GM18909 (cell line): ENCODE data around the gene DLG5.

Source experiments
- ATAC-seq: cut with Tn5 transposase; IDR thresholded peaks from one replicate; pipeline ENCODE4 v1.9.1; 2021; ENCODE audit warnings: mild to moderate bottlenecking; ENCODE audit not compliant: unreplicated experiment, poor library complexity

DLG5 gene

DNA sequence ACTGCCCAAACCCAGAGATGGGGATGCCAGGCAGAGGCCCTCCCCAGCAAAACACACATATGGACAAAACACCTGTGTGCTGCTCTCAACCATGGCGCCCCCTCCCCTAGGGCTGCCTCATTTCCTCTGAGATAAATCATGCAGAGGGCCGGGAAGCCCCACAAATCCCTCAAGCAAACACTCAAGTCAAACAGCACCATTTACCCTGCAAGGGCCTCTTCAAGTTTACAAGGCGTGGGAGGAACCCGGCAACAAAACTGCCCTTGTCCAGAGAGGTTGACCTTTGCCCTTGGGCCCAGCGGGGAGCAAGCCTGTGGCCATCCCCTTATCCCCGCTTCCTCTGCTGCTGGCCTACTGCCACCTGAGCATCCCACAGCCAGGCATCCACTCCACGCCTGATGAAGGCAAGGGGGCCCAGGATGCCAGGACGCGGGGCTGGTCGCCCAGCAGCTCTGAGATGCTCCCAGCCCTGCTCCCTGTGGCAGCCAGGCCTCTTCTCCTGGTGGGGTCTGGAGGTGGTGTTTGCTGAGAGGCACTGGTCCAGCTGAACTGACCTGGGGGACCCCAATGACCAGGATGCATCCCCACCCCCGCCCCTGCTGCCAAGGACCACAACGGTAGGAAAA lies 77.4 kb downstream of the DLG5 start:
- no peak for ATAC-seq

DNA sequence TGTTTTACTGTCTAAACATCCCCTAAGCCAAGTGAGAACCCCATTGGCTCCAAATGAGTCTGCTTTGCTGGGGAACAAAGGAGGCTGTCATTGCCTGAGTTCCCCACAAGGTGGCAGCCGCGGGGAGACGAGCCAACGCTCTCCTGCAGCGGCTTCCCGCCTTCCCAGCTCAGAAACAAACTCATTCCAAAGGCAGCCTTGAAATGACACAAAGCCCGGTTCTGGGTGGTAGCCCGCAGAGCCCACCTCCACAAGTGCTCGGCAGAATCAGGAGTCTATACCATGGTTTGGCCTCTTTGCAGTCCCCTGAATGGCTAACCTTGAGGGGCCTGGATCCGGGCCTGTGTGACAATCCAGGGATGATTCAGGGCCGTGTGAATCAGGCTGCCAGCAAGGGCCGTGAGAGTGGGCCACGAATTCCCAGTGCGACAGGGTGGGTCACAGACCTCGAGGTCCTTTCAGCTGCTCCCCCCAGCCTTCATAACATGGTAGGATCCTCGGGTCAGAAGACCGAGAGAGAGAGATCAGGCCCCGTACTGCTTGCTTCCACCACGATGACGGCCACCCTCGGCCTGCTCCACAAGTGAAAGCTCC lies 79.7 kb downstream of the DLG5 start:
- ATAC-seq, result peak; percentile 77

DNA sequence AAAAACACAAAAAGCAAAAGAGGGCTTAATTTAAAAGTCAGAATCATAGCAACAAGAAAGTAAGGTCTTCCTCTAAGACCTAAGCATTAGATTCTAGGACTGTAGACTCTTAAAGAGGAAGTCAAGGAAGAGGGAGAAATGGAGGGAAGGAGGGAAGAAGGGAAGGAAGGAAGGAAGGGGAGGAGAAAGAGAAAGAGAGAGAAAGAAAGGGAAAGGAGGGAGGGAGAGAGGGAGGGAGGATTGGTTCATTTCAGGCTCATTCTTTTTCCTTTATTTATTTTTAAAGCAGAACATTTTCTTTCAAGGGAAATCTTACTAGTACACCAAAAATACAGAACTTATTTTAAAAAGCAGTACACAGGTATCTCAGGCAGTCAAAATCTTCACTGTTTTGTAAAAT lies 81.1 kb downstream of the DLG5 start:
- no peak for ATAC-seq

DNA sequence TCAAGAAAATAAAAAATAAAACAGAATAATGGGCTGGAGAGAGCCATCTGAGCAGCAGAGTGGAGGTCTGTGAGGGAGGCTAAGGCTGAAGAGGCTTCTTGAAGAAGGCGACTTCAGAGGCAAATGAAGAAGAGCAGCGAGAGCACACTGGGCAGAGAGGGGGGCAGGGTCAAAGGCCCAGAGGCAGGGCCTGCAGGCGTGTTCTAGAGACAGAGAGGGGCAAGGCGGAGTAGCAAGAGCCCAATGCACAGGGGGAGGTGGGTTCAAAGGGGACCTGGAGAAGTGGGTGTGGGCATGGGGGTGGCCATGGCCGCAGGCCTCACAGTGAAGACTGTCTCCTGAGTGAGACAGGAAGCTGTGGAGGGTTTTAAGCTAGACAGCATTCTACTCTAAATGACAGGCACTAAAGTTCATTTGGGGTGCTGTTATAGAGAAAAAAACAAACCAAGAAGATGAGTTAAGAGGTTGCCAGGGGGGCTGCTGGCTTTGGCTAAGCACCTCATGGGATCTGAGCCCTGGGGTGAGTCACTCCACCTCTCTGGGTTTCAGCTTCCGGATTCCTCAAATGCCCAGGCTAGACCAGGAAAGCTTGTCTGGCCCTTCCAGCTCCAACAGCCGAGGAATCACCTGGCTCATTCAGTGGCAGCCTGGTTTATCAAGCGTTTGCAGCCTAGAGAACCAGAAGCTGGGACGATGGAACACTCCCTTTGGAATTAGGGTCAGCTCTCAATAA lies 81.7 kb downstream of the DLG5 start:
- no peak for ATAC-seq

DNA sequence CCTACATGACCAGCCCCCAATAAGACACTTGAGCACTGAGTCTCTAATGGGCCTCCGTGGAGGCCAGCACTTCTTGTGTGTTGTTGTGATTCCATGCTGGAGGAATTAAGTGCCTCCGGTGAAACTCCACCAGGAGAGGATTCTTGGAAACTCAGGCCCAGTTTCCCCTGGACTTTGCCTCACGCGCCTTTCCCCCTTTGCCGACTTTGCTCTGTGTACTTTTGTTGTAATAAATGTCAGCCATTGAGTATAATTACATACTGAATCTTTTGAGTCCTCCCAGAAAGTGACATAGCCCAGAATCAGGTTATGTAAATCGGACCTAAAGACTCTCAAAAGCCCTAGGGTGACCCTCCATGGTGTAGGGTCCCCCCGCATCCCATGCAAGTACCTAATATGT lies 82.4 kb downstream of the DLG5 start:
- no peak for ATAC-seq

DNA sequence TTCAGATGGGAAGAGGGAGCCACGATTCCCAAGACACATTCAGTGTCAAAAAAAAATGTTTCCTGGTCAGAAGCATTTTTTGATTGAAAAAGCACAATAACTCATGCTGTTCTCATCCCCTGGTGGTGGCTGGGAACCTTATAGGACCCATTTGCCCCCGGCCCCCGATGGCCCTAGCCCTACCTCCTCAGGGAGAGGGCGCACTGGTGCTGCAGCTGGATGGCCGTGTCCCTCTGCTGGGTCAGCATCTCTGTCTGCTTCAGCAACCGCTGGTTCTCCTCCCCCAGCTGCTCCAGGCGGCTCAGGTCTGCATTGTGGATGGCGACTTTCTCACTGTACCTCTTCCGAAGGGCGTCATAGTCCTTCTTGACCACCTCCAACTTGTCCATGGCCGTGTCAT lies 83.3 kb downstream of the DLG5 start:
- ATAC-seq, result no peak

DNA sequence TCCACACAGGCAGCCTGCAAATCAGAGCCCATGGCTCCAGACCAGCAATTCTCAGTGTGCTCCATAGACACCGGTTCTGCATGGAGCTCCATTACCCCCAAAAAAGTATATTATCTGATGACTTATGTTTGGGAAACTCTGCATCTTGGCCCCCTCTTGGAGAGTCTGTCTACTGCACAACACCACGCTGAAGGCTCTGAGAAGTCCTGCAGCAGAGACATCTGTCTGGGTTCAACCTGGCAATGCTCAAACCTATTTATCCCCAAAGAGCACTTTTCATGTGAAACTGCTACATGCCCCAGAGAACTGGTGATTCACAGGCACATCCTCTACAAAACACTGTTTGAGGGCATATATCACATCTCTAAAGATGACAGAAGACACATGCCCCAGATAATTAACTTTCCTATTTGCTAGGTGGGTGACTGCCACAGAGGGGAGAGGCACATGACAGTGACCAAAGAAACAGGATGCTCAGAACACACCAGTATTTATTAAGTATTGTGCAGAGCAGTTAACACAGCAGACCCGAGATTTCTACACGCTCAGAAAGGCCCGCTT lies 83.8 kb downstream of the DLG5 start:
- no peak for ATAC-seq

DNA sequence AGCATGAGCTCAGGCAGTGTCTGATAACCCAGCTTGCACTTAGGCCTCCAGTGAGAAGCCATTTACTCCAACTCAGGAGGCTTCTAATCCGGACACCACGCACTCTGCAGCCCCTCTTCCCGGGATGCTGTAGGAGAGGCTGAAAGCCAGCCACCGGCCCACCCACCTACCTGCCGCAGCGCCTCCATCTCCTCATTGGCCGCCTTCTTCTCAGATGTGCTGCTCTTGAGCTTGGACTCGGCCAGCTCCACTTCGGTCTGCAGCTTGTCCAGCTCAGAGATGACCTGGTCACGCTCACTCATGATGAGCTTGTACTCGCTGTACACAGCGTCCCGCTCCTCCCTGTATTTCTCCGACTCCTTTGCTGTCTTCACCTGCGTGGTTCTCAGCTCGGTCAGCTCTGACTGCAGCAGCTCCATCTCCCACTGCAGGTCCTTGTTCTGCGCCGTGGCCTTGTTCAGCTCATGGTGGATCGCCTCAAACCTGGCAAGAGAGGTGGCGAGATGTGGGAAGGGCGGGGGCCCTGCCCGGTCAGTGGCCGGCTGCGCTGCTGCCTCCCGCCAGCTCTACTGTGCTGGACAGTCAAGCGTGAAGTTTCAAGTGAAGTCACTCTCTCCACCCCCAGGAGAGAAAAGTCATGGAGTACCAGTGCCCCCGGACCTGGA lies 84.7 kb downstream of the DLG5 start:
- ATAC-seq, result no peak

DNA sequence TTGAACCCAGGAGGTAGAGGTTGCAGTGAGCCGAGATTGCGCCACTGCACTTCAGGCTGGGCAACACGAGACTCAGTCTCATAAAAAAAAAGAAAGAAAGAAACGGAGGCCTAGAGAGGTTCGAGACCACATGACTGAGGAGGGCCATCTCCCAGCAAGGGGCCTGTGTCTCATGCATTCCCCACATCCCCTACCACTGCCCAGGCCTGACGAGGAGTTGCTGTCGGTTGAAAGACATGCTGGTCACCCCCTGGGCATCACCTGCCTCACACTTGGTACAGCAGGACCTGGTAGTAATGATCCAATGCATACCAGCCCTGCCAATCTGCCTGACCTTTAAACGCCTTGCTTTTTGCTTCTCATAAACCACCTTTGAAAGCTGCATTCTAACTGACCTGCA lies 85.9 kb downstream of the DLG5 start:
- ATAC-seq, result no peak

DNA sequence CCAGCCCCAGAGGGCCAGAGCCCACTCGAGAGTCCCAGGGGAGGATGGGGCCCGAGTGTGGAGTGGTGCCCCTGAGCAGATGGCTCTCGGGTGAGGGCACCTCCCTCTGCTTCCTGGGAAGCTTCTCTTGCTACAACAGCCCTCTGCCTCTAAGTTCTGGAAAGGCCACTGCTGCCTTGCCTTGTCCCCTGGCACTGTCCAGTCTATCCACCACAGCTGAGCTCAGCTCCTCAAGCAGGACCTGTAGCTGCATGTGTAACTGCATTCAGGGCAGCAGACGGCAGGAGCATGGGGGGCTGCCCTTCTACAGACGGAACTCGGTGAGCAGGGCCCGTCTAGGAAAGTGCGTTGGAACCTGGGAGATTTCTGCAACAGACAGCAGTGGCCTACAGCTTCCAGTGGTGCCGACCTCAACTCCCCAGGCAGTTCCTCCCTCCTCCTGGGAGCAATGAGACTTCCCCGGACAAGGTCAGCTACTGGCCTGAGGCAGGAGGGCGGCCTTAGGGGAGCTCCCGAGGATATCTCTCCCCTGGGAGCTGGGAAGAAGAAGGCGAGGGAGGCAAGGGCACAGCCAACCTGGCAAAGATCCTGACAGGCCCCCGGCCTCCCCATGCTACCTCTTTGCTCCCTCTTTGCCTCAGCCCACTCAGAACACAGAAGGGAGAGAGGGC lies 88.5 kb downstream of the DLG5 start:
- ATAC-seq, result no peak

DNA sequence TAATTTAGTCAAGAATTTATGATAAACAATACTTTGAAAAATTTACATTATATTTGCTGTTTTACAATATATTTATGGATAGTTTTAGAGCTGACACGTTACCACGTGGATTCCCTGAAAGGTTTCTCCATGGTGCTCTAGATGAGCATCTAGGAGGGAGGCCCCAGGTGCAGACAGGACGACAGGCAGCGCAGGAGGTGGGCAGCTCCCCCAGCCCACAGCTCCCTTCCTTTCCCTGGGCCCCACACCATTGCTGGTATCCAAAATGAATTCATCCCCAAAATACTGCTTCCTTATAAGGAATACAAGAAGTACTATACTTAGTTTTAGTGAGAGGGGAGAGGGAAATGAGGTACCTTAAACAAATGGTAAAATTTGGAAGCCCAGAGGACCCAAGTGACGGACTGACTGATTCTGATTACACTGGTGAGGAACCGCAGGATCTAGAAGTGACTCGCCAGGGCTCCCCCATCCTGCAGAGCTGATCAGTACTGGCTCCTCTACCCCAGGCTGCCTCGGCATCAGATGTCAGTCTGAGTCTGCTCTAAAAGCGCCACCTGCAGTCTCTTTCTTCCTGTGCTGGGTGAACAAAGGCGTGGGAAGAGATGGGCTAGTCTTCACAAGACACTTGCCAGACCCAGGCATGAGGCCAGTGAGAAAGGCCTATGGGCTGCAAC lies 89.2 kb downstream of the DLG5 start:
- peak; percentile 94 for ATAC-seq

DNA sequence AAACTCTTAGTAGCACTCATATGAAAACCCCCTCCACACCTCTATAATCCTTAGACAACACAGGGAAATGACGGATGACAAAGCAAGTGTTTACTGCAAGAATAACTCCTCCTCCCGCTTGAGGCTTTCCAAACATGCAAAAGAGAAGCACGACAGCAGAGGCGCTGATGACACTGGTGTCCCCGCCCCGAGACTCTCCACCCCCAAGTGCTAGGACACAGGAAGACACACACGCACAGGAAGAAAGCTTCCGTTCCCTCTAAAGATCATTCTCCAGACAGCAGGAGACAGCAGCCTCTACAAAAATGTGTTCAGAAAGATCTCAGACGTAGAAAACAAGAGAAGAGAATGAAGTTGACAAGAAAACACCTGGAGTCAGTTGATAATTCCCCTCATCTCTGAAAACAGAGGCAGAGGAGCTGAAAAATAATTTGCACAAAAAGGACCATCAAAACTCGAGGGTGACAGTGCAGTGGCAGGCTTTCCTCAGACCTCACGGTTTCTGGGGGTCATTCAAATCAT lies 90.2 kb downstream of the DLG5 start:
- ATAC-seq, result peak; percentile 50

DNA sequence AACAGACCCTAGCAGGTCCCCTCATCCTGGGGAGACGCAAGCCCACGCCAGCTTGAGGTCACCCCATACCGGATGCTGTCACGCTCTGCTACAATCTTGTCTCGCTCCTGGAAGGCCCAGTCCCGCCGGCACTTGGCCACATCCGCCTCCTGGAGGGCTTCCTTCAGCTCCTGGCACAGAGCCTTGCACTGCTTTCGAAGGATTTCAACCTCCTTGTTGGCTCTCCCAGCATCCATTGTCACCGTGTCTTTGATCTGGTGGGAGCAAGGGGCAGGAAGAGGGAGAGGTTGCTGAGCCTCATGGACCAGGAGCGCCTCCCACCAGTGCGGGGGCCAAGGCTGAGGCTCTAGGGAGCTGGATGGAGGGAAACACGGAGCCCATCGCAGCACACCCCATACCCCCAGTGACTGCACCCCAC lies 90.9 kb downstream of the DLG5 start:
- no peak for ATAC-seq

DNA sequence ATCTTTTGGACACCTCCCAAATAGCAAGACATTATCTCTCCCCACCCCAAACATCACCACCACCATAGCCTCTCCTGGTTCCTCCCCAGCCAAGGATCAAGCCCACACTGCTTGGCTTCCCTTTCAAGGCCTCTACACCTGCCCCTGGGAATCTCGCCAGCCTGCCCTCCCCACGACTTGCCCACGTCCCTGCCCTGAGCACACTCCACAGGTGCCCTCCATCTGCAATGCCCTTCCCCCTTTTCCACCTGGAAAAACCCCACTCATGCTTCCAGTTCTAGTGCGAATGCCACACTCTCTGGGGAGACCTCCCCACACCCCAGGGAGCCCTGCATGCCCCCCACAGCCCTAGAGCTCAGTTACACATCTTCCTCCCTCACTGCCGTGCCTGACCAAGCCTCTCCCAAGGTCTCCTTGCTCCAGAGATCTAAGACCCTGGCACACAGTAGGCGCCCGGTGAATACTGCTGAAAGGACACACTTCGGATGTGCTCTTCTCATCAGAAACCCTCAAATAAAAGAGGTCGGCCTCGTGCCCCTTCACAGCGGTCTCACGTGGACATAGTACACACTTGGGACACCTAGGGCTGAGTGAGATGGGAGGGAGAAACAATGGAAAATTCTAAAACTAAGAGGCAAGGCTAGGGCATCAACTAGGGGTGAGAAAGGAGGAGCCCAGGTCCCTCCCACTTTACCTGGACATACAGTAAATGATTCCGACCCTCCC lies 91.4 kb downstream of the DLG5 start:
- no peak for ATAC-seq

DNA sequence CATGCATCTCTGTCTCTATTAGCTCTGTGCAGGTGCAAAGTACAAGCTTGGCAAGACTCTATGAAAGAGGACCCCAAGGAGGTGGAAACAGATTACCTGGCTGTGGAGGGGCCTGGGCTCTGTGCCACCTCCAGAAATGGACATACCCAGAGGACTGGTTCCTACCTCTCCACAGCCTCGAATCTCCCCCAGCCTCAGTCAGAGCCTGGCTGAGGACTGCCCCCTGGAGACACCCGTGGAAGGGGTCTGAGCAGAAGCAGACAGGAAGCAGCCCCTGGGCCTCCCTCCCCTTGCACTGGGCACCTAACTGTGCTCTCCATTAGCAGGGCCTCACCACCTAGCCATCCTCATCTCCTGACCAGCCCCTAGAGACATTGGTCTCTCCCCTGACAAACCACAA lies 92.0 kb downstream of the DLG5 start:
- no peak for ATAC-seq

DNA sequence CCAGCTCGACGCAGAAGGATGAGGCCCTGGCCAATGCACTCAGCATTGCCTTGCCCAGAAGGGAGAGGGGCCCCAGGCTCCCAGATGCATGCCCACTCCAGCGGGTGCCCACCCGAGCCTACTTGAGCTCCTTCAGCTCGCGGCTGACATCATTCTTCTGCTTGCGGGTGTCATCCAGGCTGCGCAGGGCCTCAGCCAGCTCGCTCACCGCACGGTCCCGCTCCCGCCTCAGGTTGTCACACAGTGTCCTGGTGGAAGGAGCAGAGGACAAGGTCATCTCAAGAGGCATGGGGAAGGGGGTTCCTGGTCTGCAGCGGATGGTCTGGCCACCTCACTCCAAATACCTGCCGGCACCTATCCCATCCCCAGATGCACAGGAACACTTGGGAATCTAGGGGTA lies 92.8 kb downstream of the DLG5 start:
- no peak for ATAC-seq

DNA sequence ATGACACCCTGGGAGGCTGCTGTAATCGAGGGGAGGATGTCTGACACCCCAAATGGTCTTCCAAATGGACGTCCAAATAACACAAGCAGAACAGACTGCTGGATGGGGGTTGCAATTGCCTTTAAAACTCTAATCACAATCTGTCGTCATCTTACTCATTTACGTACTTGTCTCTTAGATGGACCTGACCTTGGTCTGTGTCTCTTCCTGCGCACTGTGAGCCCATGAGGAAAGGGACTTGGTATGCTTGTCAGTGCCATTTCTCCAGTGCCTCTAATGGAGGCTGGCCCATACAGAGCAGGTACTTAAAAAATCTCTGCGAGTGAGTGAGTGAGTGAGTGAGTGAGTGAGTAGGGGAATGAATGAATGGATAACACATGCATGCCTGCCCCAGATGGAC lies 93.3 kb downstream of the DLG5 start:
- ATAC-seq, result no peak

DNA sequence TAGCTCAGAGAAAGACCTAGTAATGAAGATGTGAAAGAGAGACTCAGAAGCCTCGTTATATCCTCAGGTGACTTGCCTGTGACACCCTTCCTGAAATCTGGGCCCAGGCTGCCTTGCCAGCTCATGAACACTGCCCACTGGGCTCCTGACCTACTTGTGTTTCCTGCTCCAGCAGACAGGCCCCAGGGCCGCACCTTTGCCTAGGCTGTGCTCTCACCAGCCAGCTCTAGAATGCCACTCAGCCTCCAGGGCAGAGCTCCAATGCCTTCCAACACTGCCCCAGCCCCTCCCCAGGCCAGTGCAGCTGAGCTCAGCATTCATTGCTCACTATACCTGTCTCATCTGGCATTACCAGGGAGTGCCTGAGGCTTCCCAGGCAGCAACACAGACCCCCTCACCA lies 94.3 kb downstream of the DLG5 start:
- ATAC-seq, result no peak

DNA sequence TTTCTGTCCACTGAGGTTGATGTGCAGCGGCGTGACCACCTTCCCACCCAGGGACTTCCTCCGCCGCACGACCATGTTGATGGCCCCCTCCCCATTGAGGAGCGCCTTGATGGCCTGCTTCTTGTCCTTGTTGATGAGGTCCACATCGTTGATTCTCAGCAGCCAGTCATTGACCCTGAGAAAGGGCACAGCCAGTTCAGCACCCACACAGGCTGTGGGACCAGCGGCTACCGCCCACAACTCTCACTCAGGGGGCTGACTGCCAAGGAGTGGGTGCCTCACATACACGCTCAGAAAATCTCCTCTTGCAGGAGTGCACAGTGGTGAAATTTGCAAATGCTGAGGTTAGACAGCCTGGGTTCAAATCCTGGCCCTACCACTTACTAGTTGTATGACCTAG lies 97.2 kb downstream of the DLG5 start:
- ATAC-seq, result no peak
